ENCODE data around the gene PDHB.

Gene PDHB

GRCh38 chr3:58394339-58394738 lies 39.3 kb downstream of the PDHB start:
- DNase-seq = no peak

GRCh38 chr3:58392181-58392580 lies 41.5 kb downstream of the PDHB start:
- DNase-seq = no peak

- DNase-seq = no peak
Measured at GRCh38 chr3:58391156-58391865, 42.3 kb downstream of the PDHB start.

GRCh38 chr3:58388550-58389091 lies 45.0 kb downstream of the PDHB start:
- peak; percentile 55 for DNase-seq

- no peak for DNase-seq
Measured at GRCh38 chr3:58387650-58388546, 45.7 kb downstream of the PDHB start.

- no peak for DNase-seq
Measured at GRCh38 chr3:58386626-58387365, 46.8 kb downstream of the PDHB start.

- no peak for DNase-seq
Measured at GRCh38 chr3:58384381-58385090, 49.1 kb downstream of the PDHB start.

GRCh38 chr3:58383904-58384303 lies 49.7 kb downstream of the PDHB start:
- no peak for DNase-seq

- no peak for DNase-seq
Measured at GRCh38 chr3:58383476-58383875, 50.2 kb downstream of the PDHB start.

- no peak for DNase-seq
Measured at GRCh38 chr3:58379351-58380073, 54.1 kb downstream of the PDHB start.

- no peak for DNase-seq
Measured at GRCh38 chr3:58377750-58378149, 55.9 kb downstream of the PDHB start.
